GM12874 (cell line): ENCODE data around the gene SPRY2.

Experiments
- TF ChIP-seq, protein P1 (sequence below): IDR thresholded peaks from 2 replicates; pipeline ENCODE4 v1.5.1; 2011; ENCODE audit warnings: low read depth, mild to moderate bottlenecking, control low read depth, low read length, moderate library complexity; ENCODE audit not compliant: insufficient read depth

Gene SPRY2

GRCh38 chr13:80306337-80306972 lies 34.5 kb downstream of the SPRY2 start:
- TF ChIP-seq, protein P1, sequence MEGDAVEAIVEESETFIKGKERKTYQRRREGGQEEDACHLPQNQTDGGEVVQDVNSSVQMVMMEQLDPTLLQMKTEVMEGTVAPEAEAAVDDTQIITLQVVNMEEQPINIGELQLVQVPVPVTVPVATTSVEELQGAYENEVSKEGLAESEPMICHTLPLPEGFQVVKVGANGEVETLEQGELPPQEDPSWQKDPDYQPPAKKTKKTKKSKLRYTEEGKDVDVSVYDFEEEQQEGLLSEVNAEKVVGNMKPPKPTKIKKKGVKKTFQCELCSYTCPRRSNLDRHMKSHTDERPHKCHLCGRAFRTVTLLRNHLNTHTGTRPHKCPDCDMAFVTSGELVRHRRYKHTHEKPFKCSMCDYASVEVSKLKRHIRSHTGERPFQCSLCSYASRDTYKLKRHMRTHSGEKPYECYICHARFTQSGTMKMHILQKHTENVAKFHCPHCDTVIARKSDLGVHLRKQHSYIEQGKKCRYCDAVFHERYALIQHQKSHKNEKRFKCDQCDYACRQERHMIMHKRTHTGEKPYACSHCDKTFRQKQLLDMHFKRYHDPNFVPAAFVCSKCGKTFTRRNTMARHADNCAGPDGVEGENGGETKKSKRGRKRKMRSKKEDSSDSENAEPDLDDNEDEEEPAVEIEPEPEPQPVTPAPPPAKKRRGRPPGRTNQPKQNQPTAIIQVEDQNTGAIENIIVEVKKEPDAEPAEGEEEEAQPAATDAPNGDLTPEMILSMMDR, result no peak

- TF ChIP-seq, protein P1, result no peak
These were observed 35.2 kb downstream of the SPRY2 start for GRCh38 chr13:80305737-80306136.

DNA sequence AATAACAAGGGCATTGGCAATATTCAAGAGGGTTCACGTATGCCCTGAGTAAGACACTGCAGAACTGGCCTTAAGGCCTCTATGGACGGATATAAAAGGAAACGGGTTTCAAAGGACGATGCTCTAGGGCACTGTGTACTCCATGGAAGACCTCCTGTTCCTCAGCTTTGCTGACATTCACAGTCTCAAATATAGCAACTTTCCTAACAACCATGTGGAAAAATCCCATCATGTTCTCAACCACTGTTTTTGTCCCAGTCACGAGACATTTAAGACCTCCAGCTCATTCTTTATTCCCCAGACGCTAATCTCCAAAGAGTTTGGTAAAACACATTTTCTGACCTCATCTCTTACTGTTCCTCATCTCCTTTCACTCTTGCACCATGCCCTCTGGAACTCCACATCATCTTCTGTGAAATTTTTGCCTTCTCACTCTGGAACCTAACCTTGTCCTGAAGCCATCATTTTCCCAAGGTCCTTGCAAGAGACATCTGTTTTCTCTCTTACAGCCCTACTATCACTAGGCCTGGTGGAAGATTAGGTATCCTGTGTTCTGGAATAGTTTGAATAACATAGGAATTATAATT lies 37.6 kb downstream of the SPRY2 start:
- TF ChIP-seq, protein P1, result no peak

GRCh38 chr13:80299046-80299445 lies 41.9 kb downstream of the SPRY2 start:
- TF ChIP-seq, protein P1, result no peak

DNA sequence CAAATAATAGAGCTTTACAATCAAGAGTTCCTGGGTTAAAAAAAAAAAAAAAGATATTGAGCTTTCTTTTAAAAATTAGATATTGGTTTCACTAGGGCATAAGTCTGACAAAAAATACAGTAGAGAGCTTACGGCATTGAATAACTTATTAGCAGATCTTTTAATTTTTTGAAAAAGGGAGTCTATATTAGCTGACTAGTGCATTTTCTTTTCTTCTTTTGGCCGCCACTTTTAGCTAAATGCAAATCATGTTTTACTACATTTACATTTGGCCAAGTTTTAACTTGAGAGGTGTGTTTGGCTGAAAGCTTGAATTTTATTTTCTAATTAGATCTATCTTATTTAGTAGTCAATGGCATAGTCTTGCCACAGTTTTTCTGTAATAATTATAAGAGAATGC lies 43.4 kb downstream of the SPRY2 start:
- TF ChIP-seq, protein P1, result no peak

DNA sequence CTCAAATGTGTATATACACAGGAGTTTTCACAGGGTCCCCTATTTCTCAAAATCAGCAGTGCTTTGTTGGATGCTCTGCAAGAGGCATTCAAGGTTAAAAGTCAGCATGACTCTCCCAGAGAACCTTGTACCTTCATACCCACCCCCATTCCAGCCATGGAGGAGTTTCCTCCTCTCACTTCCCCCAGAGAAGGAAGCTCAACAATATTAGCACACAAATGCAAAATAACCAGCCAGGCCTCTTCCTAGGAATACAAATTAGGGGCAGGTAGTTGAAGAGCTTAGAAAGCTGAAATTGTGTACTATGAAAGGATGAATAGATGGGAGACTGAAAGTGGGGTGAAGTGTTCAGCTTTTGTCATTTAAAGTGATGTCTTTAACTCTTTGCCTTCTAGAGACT lies 43.8 kb downstream of the SPRY2 start:
- TF ChIP-seq, protein P1, result no peak

DNA sequence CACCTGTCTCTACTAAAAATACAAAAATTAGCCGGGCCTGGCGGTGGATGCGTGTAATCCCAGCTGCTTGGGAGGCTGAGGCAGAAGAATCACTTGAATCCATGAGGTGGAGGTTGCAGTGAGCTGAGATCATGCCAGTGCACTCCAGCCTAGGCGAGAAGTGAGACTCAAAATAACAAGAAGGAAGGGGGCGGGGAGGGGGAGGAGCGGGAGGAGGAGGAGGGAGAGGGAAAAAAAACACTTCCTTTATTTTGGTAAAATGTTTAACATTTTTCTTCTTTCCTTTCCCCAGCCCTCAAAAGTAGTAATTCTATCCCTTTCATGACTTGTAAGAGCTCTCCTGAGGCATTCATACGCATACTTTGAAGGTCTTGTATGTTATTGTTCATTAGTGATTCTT lies 44.3 kb downstream of the SPRY2 start:
- TF ChIP-seq, protein P1, result no peak
